Right atrium auricular region (tissue), 2 donors: Measurements from ENCODE around the gene ZP2. TPM values are rescaled to one million over a fixed set of nuclear protein-coding genes. Genes with fewer than 3 reads are reported as not detected.

ENCODE experiments used
- DNase-seq: peaks from one replicate; pipeline ENCODE4 v3.0.0-alpha.2; 2019; ENCODE audit warnings: low spot score
- H3K27ac ChIP-seq, 2 donors: fragments of 200-600 bp; sonication (generic); 1 replicate in 1 of 2; 2 replicates in 1 of 2; pipeline ENCODE4 v1.5.1; 2016 to 2019
- H3K27me3 ChIP-seq, 2 donors: fragments of 200-600 bp; sonication (generic); one replicate each; pipeline versions ENCODE4 v1.5.1 to v1.6.0; 2017 to 2019
- H3K36me3 ChIP-seq: fragments of 200-600 bp; sonication (generic); one replicate; pipeline ENCODE4 v1.5.1; 2016
- H3K4me1 ChIP-seq, 2 donors: fragments of 200-600 bp; sonication (generic); one replicate each; pipeline versions ENCODE4 v1.5.1 to v1.6.0; 2017 to 2019
- H3K4me3 ChIP-seq, 2 donors: fragments of 200-600 bp; sonication (generic); 1 replicate in 1 of 2; 2 replicates in 1 of 2; pipeline ENCODE4 v1.5.1; 2017 to 2019; ENCODE audit warnings: mild to moderate bottlenecking in 1 of 2, moderate library complexity in 1 of 2
- H3K9me3 ChIP-seq, 2 donors: fragments of 200-600 bp; sonication (generic); one replicate each; pipeline ENCODE4 v1.5.1; 2019
- CTCF ChIP-seq, 2 donors: fragments of 200-600 bp; sonication (generic); IDR thresholded peaks; one replicate each; pipeline ENCODE4 v1.5.1; 2019; ENCODE audit warnings: antibody characterized with exemption in 2 of 2
- total RNA-seq, 2 donors: library from RNA; depleted of rRNA; stranded (reverse); fragments of >200 nt; gene quantifications; one replicate each; pipeline ENCODE4 v1.1.0, GENCODE V29; 2016

ZP2 gene
- total RNA-seq, 2 donors from 2014 or later: not detected

GRCh38 chr16:21233521-21234150, 22.3 kb upstream of the ZP2 start, which contains the start of gene ANKS4B:
Gene ANKS4B, plus strand, starts transcription at chr16:21233699. Its CDS starts 39 bp downstream, at chr16:21233738.
- no peaks in the 10 kb centered on the region for H3K36me3 ChIP-seq
- no peak for TF ChIP-seq CTCF (IDR thresholded peaks at IDR 0.05)
- no peak within 1 kb of the TSS for H3K27ac ChIP-seq
- DNase-seq: no peak
- no peak within 1 kb of the TSS for H3K4me3 ChIP-seq
- no peaks in the 10 kb centered on the region for H3K4me1 ChIP-seq
- H3K9me3 ChIP-seq: no peaks in the 10 kb centered on the region
- no peaks in the 10 kb centered on the region for H3K27me3 ChIP-seq

DNA sequence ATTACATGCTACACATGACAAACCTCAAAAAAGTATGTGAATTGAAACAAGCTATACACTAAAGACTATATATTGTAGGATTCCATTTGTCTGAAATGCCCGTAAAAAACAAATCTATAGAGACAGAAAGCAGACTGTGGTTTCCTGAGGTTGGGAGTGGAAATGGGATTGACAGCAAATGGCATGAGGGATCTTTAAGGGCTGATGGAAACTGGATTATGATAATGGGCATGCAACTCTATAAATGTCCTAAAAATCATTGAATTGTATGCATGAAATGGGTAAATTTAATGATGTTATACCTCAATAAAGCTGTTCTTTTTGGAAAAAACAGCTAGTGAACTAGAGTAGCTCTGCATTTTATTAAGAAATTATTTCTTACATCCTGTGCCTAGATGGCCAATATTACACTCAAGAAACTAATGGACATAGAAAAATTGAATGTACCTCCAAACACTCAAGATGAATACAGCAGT, 21.7 kb upstream of the ZP2 start:
- TF ChIP-seq CTCF (IDR thresholded peaks at IDR 0.05): no peak
- no peak overlapping the region for H3K27ac ChIP-seq
- H3K36me3 ChIP-seq: no peaks in the 10 kb centered on the region
- DNase-seq: no peak
- no peaks in the 10 kb centered on the region for H3K4me1 ChIP-seq
- H3K9me3 ChIP-seq: no peaks in the 10 kb centered on the region
- no peak overlapping the region for H3K4me3 ChIP-seq
- H3K27me3 ChIP-seq: no peaks in the 10 kb centered on the region

DNA sequence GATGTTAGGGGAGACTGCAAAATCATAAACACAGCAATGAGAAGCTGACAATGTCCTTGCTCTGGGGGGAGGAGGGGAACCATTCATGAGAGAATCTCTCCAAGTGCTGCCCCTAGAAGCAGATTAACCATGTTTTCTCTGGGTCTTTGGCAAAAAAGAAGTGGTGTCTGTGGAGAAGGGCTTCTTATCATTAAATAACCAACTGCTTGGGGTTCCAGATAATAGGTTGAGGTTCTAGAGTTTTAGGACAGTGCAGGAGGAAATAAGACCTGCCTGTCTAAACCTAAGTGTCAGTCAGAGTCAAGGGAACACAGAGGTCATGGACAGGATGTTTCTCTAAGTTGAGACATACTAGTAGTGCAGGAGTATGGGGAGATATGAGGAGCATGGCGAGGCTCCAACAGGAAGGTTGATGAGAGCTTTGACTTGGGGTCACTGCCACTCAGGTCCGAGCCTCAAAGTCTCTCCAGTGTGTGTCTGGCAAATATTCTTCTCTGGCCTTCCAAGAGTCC, 17.0 kb upstream of the ZP2 start:
- TF ChIP-seq CTCF (IDR thresholded peaks at IDR 0.05): no peak
- H3K4me1 ChIP-seq: no peaks in the 10 kb centered on the region
- DNase-seq: no peak

GRCh38 chr16:21227866-21228265, 16.5 kb upstream of the ZP2 start:
- Histone ChIP-seq H3K4me3 (no peak overlapping the region), H3K36me3 (no peaks in the 10 kb centered on the region), H3K27ac (no peak overlapping the region), H3K27me3 (no peaks in the 10 kb centered on the region), H3K9me3 (no peaks in the 10 kb centered on the region), H3K4me1 (no peaks in the 10 kb centered on the region)
- no peak for DNase-seq
- no peak for TF ChIP-seq CTCF (IDR thresholded peaks at IDR 0.05)

More for the DNA sequence above, 17.0 kb upstream of the ZP2 start:
- no peaks in the 10 kb centered on the region for H3K36me3 ChIP-seq
- H3K27me3 ChIP-seq: no peaks in the 10 kb centered on the region
- H3K4me3 ChIP-seq: no peak overlapping the region
- no peak overlapping the region for H3K27ac ChIP-seq
- H3K9me3 ChIP-seq: no peaks in the 10 kb centered on the region

DNA sequence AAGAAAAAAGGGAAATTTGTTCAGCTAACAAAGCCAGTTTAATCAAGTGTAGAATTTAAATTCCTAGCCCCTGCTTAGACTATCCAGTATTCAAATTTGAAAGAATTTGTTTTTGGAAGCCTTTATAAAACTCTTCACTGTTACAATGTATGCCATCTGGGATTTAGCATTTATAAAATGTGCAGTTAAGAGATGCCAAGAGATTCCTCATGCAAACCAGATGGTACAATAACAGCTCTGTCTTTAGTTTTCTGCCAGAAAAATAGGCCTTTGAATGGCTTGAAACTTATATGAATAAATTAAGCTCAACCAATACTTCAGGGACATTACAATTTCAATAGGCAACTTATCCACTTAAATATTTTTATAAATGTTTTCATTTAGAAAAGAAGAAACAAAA, 15.4 kb upstream of the ZP2 start:
- Histone ChIP-seq H3K4me3 (no peak overlapping the region), H3K27ac (no peak overlapping the region), H3K9me3 (no peaks in the 10 kb centered on the region), H3K36me3 (no peaks in the 10 kb centered on the region), H3K4me1 (no peaks in the 10 kb centered on the region), H3K27me3 (no peaks in the 10 kb centered on the region)
- TF ChIP-seq CTCF (IDR thresholded peaks at IDR 0.05): no peak
- DNase-seq: no peak

- no peaks in the 10 kb centered on the region for H3K36me3 ChIP-seq
- no peak overlapping the region for H3K4me3 ChIP-seq
- no peak for TF ChIP-seq CTCF (IDR thresholded peaks at IDR 0.05)
- no peaks in the 10 kb centered on the region for H3K27me3 ChIP-seq
- no peak for DNase-seq
- no peak overlapping the region for H3K27ac ChIP-seq
- no peaks in the 10 kb centered on the region for H3K9me3 ChIP-seq
- no peaks in the 10 kb centered on the region for H3K4me1 ChIP-seq
Measured at GRCh38 chr16:21224800-21225199, 13.4 kb upstream of the ZP2 start.
